Breast epithelium (tissue), 4 donors: ENCODE results near the gene TMEM132D. TPM values are rescaled to one million over a fixed set of nuclear protein-coding genes. Genes with fewer than 3 reads are reported as not detected.

Experiments
- DNase-seq, 2 donors: peaks; one replicate each; pipeline ENCODE4 v3.0.0-alpha.2; 2019; ENCODE audit warnings: low spot score in 2 of 2
- H3K27ac ChIP-seq, 2 donors: fragments of 200-600 bp; sonication (generic) in 1 of 2; one replicate each; pipeline ENCODE4 v1.5.1; 2016 to 2019; ENCODE audit warnings: mild to moderate bottlenecking in 1 of 2
- H3K27me3 ChIP-seq, 2 donors: fragments of 200-600 bp; sonication (generic) in 1 of 2; one replicate each; pipeline versions ENCODE4 v1.5.1 to v1.6.0; 2017 to 2019; ENCODE audit warnings: control low read depth in 1 of 2, mild to moderate bottlenecking in 1 of 2
- H3K36me3 ChIP-seq: fragments of 200-600 bp; one replicate; pipeline ENCODE4 v1.5.1; 2019
- H3K4me1 ChIP-seq, 2 donors: fragments of 200-600 bp; sonication (generic); one replicate each; pipeline ENCODE4 v1.5.1; 2016 to 2019; ENCODE audit warnings: control low read depth in 1 of 2
- H3K4me3 ChIP-seq, 3 donors: fragments of 200-600 bp; sonication (generic); 1 replicate in 2 of 3; 2 replicates in 1 of 3; pipeline ENCODE4 v1.5.1; 2016 to 2019; ENCODE audit warnings: mild to moderate bottlenecking in 3 of 3, moderate library complexity in 2 of 3
- H3K9me3 ChIP-seq, 2 donors: fragments of 200-600 bp; sonication (generic) in 1 of 2; one replicate each; pipeline ENCODE4 v1.5.1; 2016 to 2019; ENCODE audit warnings: control low read depth in 1 of 2
- CTCF ChIP-seq, 3 donors: fragments of 450-650 bp; IDR thresholded peaks; one replicate each; pipeline ENCODE4 v1.5.1; 2016 to 2017; ENCODE audit warnings: antibody characterized with exemption in 3 of 3, mild to moderate bottlenecking in 3 of 3, moderate library complexity in 3 of 3
- POLR2A ChIP-seq: fragments of 450-650 bp; IDR thresholded peaks from one replicate; pipeline ENCODE4 v1.6.1; 2016; ENCODE audit warnings: antibody characterized with exemption, mild to moderate bottlenecking, moderate library complexity
- POLR2AphosphoS5 ChIP-seq, 3 donors: sonication (generic); formaldehyde crosslinking; IDR thresholded peaks; one replicate each; pipeline ENCODE4 v1.6.1; 2017; ENCODE audit warnings: antibody characterized with exemption in 3 of 3
- intact Hi-C: fragments of 100-400 bp; cut with DNase I; formaldehyde crosslinking; loops from one replicate; pipeline ENCODE4 v1.15.1; 2023; ENCODE audit warnings: low total_unique reads
- total RNA-seq, 3 donors: library from RNA; depleted of rRNA; stranded (reverse); fragments of >200 nt; gene quantifications; one replicate each; pipeline ENCODE4 v1.1.0, GENCODE V29; 2016

TMEM132D gene
- total RNA-seq, 3 donors from 2014 or later, result not detected

- intact Hi-C loops, result no loop called here
- Histone ChIP-seq H3K4me3 (no peak overlapping the region), H3K27ac (no peak overlapping the region), H3K36me3 (no peaks in the 10 kb centered on the region), H3K27me3 (no peaks in the 10 kb centered on the region), H3K4me1 (no peaks in the 10 kb centered on the region), H3K9me3 (peaks cover 0 to 33% of the 10 kb centered on the region in 2 donors)
- DNase-seq, result no peak
- TF ChIP-seq CTCF (IDR thresholded peaks at IDR 0.05) (no peak), POLR2A (no peak), POLR2AphosphoS5 (IDR thresholded peaks at IDR 0.05) (no peak)
These were observed 530.1 kb downstream of the TMEM132D start for GRCh38 chr12:129373746-129374145.

DNA sequence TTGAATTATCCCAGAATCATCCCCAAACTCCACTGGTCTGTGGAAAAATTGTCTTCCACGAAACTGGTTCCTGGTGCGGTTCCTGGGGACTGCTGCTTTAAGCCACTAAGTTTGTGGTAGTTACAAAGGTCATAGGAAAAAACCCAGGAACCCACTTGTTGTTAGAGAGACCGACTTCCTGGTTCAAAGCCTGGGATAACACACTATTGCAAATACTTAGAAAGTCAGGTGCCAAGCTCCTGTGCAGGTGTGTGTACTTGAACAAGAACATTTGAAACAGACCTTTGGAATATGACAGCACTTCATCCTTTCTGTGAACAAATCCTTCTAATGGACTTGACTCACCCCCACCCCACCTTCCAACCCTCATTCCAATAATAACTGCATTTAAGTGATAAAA is 530.9 kb downstream of the TMEM132D start:
- intact Hi-C loops, result no loop called here
- Histone ChIP-seq H3K4me1 (no peaks in the 10 kb centered on the region), H3K36me3 (no peaks in the 10 kb centered on the region), H3K27me3 (no peaks in the 10 kb centered on the region), H3K27ac (no peak overlapping the region), H3K9me3 (peaks cover 0 to 38% of the 10 kb centered on the region in 2 donors), H3K4me3 (no peak overlapping the region)
- DNase-seq, result no peak
- TF ChIP-seq POLR2AphosphoS5 (IDR thresholded peaks at IDR 0.05), result no peak
- TF ChIP-seq CTCF (IDR thresholded peaks at IDR 0.05), result no peak
- no peak for TF ChIP-seq POLR2A

DNA sequence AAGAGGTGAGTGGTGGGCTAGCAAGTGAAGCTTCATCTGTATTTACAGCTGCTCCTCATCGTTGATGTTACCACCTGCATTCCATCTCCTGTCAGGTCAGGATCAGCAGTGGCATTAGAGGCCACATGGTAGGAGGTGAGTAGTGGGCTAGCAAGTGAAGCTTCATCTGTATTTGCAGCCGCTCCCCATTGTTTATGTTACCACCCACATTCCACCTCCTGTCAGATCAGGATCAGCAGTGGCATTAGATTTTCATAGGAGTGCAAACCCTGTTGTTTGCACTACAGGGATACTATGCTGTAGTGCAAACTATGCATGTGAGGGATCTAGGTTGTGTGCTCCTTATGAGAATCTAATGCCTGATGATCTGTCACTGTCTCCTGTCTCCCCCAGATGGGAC is 531.5 kb downstream of the TMEM132D start:
- intact Hi-C loops, result no loop called here
- Histone ChIP-seq H3K4me1 (no peaks in the 10 kb centered on the region), H3K36me3 (no peaks in the 10 kb centered on the region), H3K27me3 (no peaks in the 10 kb centered on the region), H3K4me3 (no peak overlapping the region), H3K9me3 (peaks cover 0 to 40% of the 10 kb centered on the region in 2 donors), H3K27ac (no peak overlapping the region)
- no peak for TF ChIP-seq POLR2A
- no peak for TF ChIP-seq CTCF (IDR thresholded peaks at IDR 0.05)
- TF ChIP-seq POLR2AphosphoS5 (IDR thresholded peaks at IDR 0.05), result no peak
- no peak for DNase-seq

- no peak for TF ChIP-seq POLR2AphosphoS5 (IDR thresholded peaks at IDR 0.05)
- no peak for TF ChIP-seq CTCF (IDR thresholded peaks at IDR 0.05)
- no peak for TF ChIP-seq POLR2A
- Histone ChIP-seq H3K4me1 (no peaks in the 10 kb centered on the region), H3K27ac (no peak overlapping the region), H3K36me3 (no peaks in the 10 kb centered on the region), H3K4me3 (no peak overlapping the region), H3K9me3 (peaks cover 4 to 43% of the 10 kb centered on the region in 2 donors), H3K27me3 (no peaks in the 10 kb centered on the region)
- intact Hi-C loops, result no loop called here
- no peak for DNase-seq
These were observed 532.6 kb downstream of the TMEM132D start for GRCh38 chr12:129371268-129371667.

GRCh38 chr12:129366656-129367055 is 537.2 kb downstream of the TMEM132D start:
- Histone ChIP-seq H3K27me3 (no peaks in the 10 kb centered on the region), H3K4me1 (no peaks in the 10 kb centered on the region), H3K9me3 (peaks cover 4 to 35% of the 10 kb centered on the region in 2 donors), H3K4me3 (no peak overlapping the region), H3K27ac (no peak overlapping the region), H3K36me3 (no peaks in the 10 kb centered on the region)
- intact Hi-C loops, result no loop called here
- TF ChIP-seq POLR2A (no peak), POLR2AphosphoS5 (IDR thresholded peaks at IDR 0.05) (no peak), CTCF (IDR thresholded peaks at IDR 0.05) (no peak)
- DNase-seq, result no peak
